CD4-positive, alpha-beta T cell treated with Interleukin-17A for 1 hour (primary cell): ENCODE results near the gene TAS2R46.
"Not testable (repeated sequence)": the region's sequence is repeated elsewhere in the genome, so short reads cannot be mapped to it uniquely, and the experiment has no call there.

Source experiments
- DNase-seq: peaks from one replicate; pipeline ENCODE4 v3.0.0-alpha.2; 2020

TAS2R46 gene

GRCh38 chr12:11062194-11062593 lies at the start of gene TAS2R46:
TSS of gene TAS2R46 (minus strand) at chr12:11062294. CDS start at chr12:11062294, 0 bp downstream.
- DNase-seq = not testable (repeated sequence)

GRCh38 chr12:11111213-11111612 lies 49.1 kb upstream of the TAS2R46 start:
- not testable (repeated sequence) for DNase-seq

- DNase-seq = no peak
These were observed 46.8 kb upstream of the TAS2R46 start for GRCh38 chr12:11108862-11109261.

- DNase-seq = no peak
These were observed 45.6 kb upstream of the TAS2R46 start for GRCh38 chr12:11107719-11108118.

GRCh38 chr12:11106288-11106687 lies 44.2 kb upstream of the TAS2R46 start:
- no peak for DNase-seq

- no peak for DNase-seq
These were observed 43.5 kb upstream of the TAS2R46 start for GRCh38 chr12:11105546-11105945.

GRCh38 chr12:11094910-11095309 lies 32.8 kb upstream of the TAS2R46 start:
- DNase-seq = not testable (repeated sequence)

- no peak for DNase-seq
These were observed 30.0 kb upstream of the TAS2R46 start, which contains the start of gene TAS2R43 for GRCh38 chr12:11092128-11092527. TSS of gene TAS2R43 (minus strand) at chr12:11092313. CDS start at chr12:11092229, 84 bp downstream.

- DNase-seq = no peak
These were observed 27.2 kb upstream of the TAS2R46 start for GRCh38 chr12:11089246-11089645.

GRCh38 chr12:11085419-11085818 lies 23.3 kb upstream of the TAS2R46 start:
- DNase-seq = no peak

- DNase-seq = no peak
These were observed 19.9 kb upstream of the TAS2R46 start for GRCh38 chr12:11081987-11082386.

- DNase-seq = no peak
These were observed 16.2 kb upstream of the TAS2R46 start for GRCh38 chr12:11078246-11078645.

GRCh38 chr12:11075642-11076041 lies 13.5 kb upstream of the TAS2R46 start:
- no peak for DNase-seq

GRCh38 chr12:11071414-11071813 lies 9.3 kb upstream of the TAS2R46 start:
- no peak for DNase-seq

GRCh38 chr12:11070999-11071398 lies 8.9 kb upstream of the TAS2R46 start:
- DNase-seq = no peak

GRCh38 chr12:11069854-11070365 lies 7.8 kb upstream of the TAS2R46 start:
- no peak for DNase-seq

GRCh38 chr12:11067514-11067913 lies 5.4 kb upstream of the TAS2R46 start:
- no peak for DNase-seq

- DNase-seq = no peak
These were observed 2.3 kb downstream of the TAS2R46 start for GRCh38 chr12:11059784-11060183.

- no peak for DNase-seq
These were observed 3.1 kb downstream of the TAS2R46 start for GRCh38 chr12:11059041-11059440.

- no peak for DNase-seq
These were observed 6.8 kb downstream of the TAS2R46 start for GRCh38 chr12:11055306-11055705.

- DNase-seq = not testable (repeated sequence)
These were observed 12.1 kb downstream of the TAS2R46 start for GRCh38 chr12:11049806-11050531.

GRCh38 chr12:11041366-11041765 lies 20.7 kb downstream of the TAS2R46 start:
- DNase-seq = not testable (repeated sequence)

- no peak for DNase-seq
These were observed 21.9 kb downstream of the TAS2R46 start for GRCh38 chr12:11040162-11040561.

- no peak for DNase-seq
These were observed 22.9 kb downstream of the TAS2R46 start for GRCh38 chr12:11039171-11039570.

- DNase-seq = not testable (repeated sequence)
These were observed 28.1 kb downstream of the TAS2R46 start for GRCh38 chr12:11033959-11034358.
